IMR-90 (cell line): ENCODE results near the gene GTF3C1. TPM values are rescaled to one million over a fixed set of nuclear protein-coding genes. Genes with fewer than 3 reads are reported as not detected.

ENCODE experiments used
- ATAC-seq: fragments of 200-7000 bp; cut with Tn5 transposase; 2 replicates; pipeline ENCODE4 v1.9.1; 2020; ENCODE audit warnings: low read depth, mild to moderate bottlenecking, moderate library complexity
- BruUV-seq: library from RNA; stranded (reverse); fragments of 400-500 nt; replicated peaks from 2 replicates; lab custom pipeline; 2021; lab: Mats Ljungman, UMichigan
- CTCF ChIA-PET: fragments of 300-600 bp; formaldehyde crosslinking; extraction: SDS; loops from one replicate; lab custom pipeline; 2021; ENCODE audit warnings: antibody characterized with exemption; lab: Yijun Ruan, JAX
- POLR2A ChIA-PET: fragments of 300-600 bp; sonication (Branson Sonifier 250); formaldehyde crosslinking; loops from one replicate; lab custom pipeline; 2022; ENCODE audit warnings: antibody characterized with exemption; ENCODE audit not compliant: unreplicated experiment; lab: Charles Lee
- DNase-seq: peaks from one replicate; pipeline ENCODE4 v3.0.0; 2013
- H2AFZ ChIP-seq: replicated peaks from 2 replicates; pipeline ENCODE3; 2013; ENCODE audit warnings: low read length, mild to moderate bottlenecking; ENCODE audit not compliant: poor library complexity
- H2AK5ac ChIP-seq: 2 replicates; pipeline ENCODE4 v1.6.1; 2013; ENCODE audit warnings: low read depth, low read length, inconsistent platforms
- H2AK9ac ChIP-seq: replicated peaks from 2 replicates; pipeline ENCODE3; 2013; ENCODE audit warnings: mild to moderate bottlenecking, low read depth, low read length, moderate library complexity; ENCODE audit not compliant: poor library complexity
- H2BK120ac ChIP-seq: 2 replicates; pipeline ENCODE4 v1.6.1; 2013; ENCODE audit warnings: low read depth, low read length, inconsistent platforms
- H2BK15ac ChIP-seq: 3 replicates; pipeline ENCODE4 v1.6.1; 2013; ENCODE audit warnings: low read depth, low read length, inconsistent platforms
- H2BK20ac ChIP-seq: 2 replicates; pipeline ENCODE4 v1.6.1; 2013; ENCODE audit warnings: low read depth, mild to moderate bottlenecking, inconsistent platforms, low read length, moderate library complexity
- H2BK5ac ChIP-seq: 2 replicates; pipeline ENCODE4 v1.6.1; 2013; ENCODE audit warnings: mild to moderate bottlenecking, low read depth, low read length, inconsistent platforms; ENCODE audit not compliant: poor library complexity, severe bottlenecking
- H3K14ac ChIP-seq: replicated peaks from 2 replicates; pipeline ENCODE4 v1.6.1; 2013; ENCODE audit warnings: low read depth, low read length, inconsistent platforms
- H3K18ac ChIP-seq: 2 replicates; pipeline ENCODE4 v1.6.1; 2013; ENCODE audit warnings: low read depth, low read length, control low read depth
- H3K23ac ChIP-seq: 2 replicates; pipeline ENCODE4 v1.6.1; 2013; ENCODE audit warnings: low read depth, low read length, inconsistent platforms
- H3K27ac ChIP-seq: 2 replicates; pipeline ENCODE4 v1.5.1; 2013; ENCODE audit warnings: mild to moderate bottlenecking, control low read depth, low read length; ENCODE audit not compliant: insufficient read depth
- H3K27me3 ChIP-seq: 2 replicates; pipeline ENCODE4 v1.6.1; 2013; ENCODE audit warnings: low read length; ENCODE audit not compliant: control insufficient read depth, insufficient read depth
- H3K36me3 ChIP-seq: 2 replicates; pipeline ENCODE4 v1.6.1; 2013; ENCODE audit warnings: low read length, mixed read lengths; ENCODE audit not compliant: control insufficient read depth, insufficient read depth
- H3K4ac ChIP-seq: 2 replicates; pipeline ENCODE4 v1.6.1; 2013; ENCODE audit warnings: low read depth, low read length, inconsistent platforms
- H3K4me1 ChIP-seq: 2 replicates; pipeline ENCODE4 v1.6.1; 2013; ENCODE audit warnings: low read length, mixed read lengths; ENCODE audit not compliant: control insufficient read depth, insufficient read depth
- H3K4me2 ChIP-seq: 2 replicates; pipeline ENCODE4 v1.6.1; 2013; ENCODE audit warnings: low read depth, mild to moderate bottlenecking, control low read depth, low read length, moderate library complexity
- H3K4me3 ChIP-seq: 2 replicates; pipeline ENCODE4 v1.5.1; 2013; ENCODE audit warnings: low read depth, mild to moderate bottlenecking, control low read depth, low read length, moderate library complexity; ENCODE audit not compliant: insufficient read depth
- H3K56ac ChIP-seq: 2 replicates; pipeline ENCODE4 v1.6.1; 2013; ENCODE audit warnings: low read length, inconsistent platforms; ENCODE audit not compliant: insufficient read depth; ENCODE audit errors: extremely low read depth
- H3K79me1 ChIP-seq, 2 experiments: 2 replicates each; pipeline ENCODE4 v1.6.1; 2013; ENCODE audit warnings: low read length in 2 of 2, inconsistent platforms in 1 of 2, low read depth in 1 of 2
- H3K9ac ChIP-seq: 2 replicates; pipeline ENCODE4 v1.6.1; 2013; ENCODE audit warnings: low read depth, low read length, control low read depth
- H3K9me1 ChIP-seq: 2 replicates; pipeline ENCODE4 v1.6.1; 2013; ENCODE audit warnings: low read length, inconsistent platforms; ENCODE audit not compliant: insufficient read depth
- H3K9me3 ChIP-seq: 2 replicates; pipeline ENCODE4 v1.6.1; 2013; ENCODE audit warnings: low read length; ENCODE audit not compliant: control insufficient read depth, insufficient read depth
- H4K20me1 ChIP-seq: 2 replicates; pipeline ENCODE4 v1.6.1; 2013; ENCODE audit warnings: low read length, inconsistent platforms; ENCODE audit not compliant: insufficient read depth
- H4K5ac ChIP-seq: 2 replicates; pipeline ENCODE4 v1.6.1; 2013; ENCODE audit warnings: mild to moderate bottlenecking, low read depth, low read length, control low read depth
- H4K8ac ChIP-seq, 2 experiments: 2 replicates each; pipeline ENCODE4 v1.6.1; 2013; ENCODE audit warnings: low read depth in 2 of 2, low read length in 2 of 2, control low read depth in 1 of 2, inconsistent platforms in 1 of 2
- H4K91ac ChIP-seq: 2 replicates; pipeline ENCODE4 v1.6.1; 2013; ENCODE audit warnings: low read depth, low read length, inconsistent platforms; ENCODE audit not compliant: insufficient read depth
- BHLHE40 ChIP-seq: fragments of 150-350 bp; IDR thresholded peaks from 2 replicates; pipeline ENCODE4 v1.6.1; 2016; ENCODE audit warnings: mild to moderate bottlenecking, low read depth, low read length
- CEBPB ChIP-seq: IDR thresholded peaks from 2 replicates; pipeline ENCODE4 v1.6.1; 2012; ENCODE audit warnings: low read depth, low read length, improper control_type of control experiment
- CHD1 ChIP-seq: IDR thresholded peaks from 2 replicates; pipeline ENCODE4 v1.6.1; 2012; ENCODE audit warnings: low read depth, low read length, improper control_type of control experiment
- FOS ChIP-seq: fragments of 150-350 bp; IDR thresholded peaks from 2 replicates; pipeline ENCODE4 v1.6.1; 2016; ENCODE audit warnings: low read depth, low read length
- MAFK ChIP-seq: IDR thresholded peaks from 2 replicates; pipeline ENCODE4 v1.6.1; 2012; ENCODE audit warnings: low read depth, low read length, improper control_type of control experiment
- MAZ ChIP-seq: IDR thresholded peaks from 2 replicates; pipeline ENCODE4 v1.6.1; 2012; ENCODE audit warnings: low read depth, mild to moderate bottlenecking, low read length, improper control_type of control experiment, moderate library complexity, borderline replicate concordance
- MXI1 ChIP-seq: IDR thresholded peaks from 2 replicates; pipeline ENCODE4 v1.6.1; 2012; ENCODE audit warnings: low read depth, mild to moderate bottlenecking, low read length, moderate library complexity, borderline replicate concordance
- NFE2L2 ChIP-seq: fragments of 150-350 bp; IDR thresholded peaks from 2 replicates; pipeline ENCODE4 v1.6.1; 2016; ENCODE audit warnings: low read depth, mild to moderate bottlenecking, low read length
- POLR2A ChIP-seq: IDR thresholded peaks from 2 replicates; pipeline ENCODE4 v1.6.1; 2012; ENCODE audit warnings: mild to moderate bottlenecking, low read depth, low read length
- RAD21 ChIP-seq: IDR thresholded peaks from 2 replicates; pipeline ENCODE4 v1.6.1; 2012; ENCODE audit warnings: low read length, improper control_type of control experiment
- RCOR1 ChIP-seq: IDR thresholded peaks from 2 replicates; pipeline ENCODE4 v1.6.1; 2012; ENCODE audit warnings: mild to moderate bottlenecking, low read length, improper control_type of control experiment; ENCODE audit not compliant: insufficient replicate concordance
- RFX5 ChIP-seq: IDR thresholded peaks from 2 replicates; pipeline ENCODE4 v1.8.0; 2012; ENCODE audit warnings: low read depth, mild to moderate bottlenecking, low read length, moderate library complexity
- SMC3 ChIP-seq: fragments of 150-350 bp; IDR thresholded peaks from 2 replicates; pipeline ENCODE4 v1.6.1; 2016; ENCODE audit warnings: low read depth, mild to moderate bottlenecking, antibody characterized with exemption, low read length, moderate library complexity
- WGBS, 2 experiments: methylation state at CpG; one replicate each; pipeline versions ENCODE4 v1.1.5 to v1.1.7; 2013; ENCODE audit warnings: missing lambda C conversion rate in 2 of 2; ENCODE audit not compliant: insufficient read length in 1 of 2; ENCODE audit errors: extremely low coverage in 2 of 2; 5-methylcytosine and 5-hydroxymethylcytosine counted together
- dilution Hi-C: fragments of 300-500 bp; cut with HindIII; formaldehyde crosslinking; loops from one replicate; pipeline ENCODE4 v1.14.3; 2018; ENCODE audit warnings: low sequenced_read_pairs; ENCODE audit not compliant: unreplicated experiment
- in situ Hi-C: fragments of 300-500 bp; cut with MboI; formaldehyde crosslinking; loops from 3 replicates; pipeline ENCODE4 v1.14.3; 2019; ENCODE audit warnings: low sequenced_read_pairs, inconsistent platforms, mixed read lengths
- intact Hi-C: fragments of 100-400 bp; cut with micrococcal nuclease; formaldehyde crosslinking; loops from 2 replicates; pipeline ENCODE4 v1.10.0; 2022
- polyA plus RNA-seq, 3 experiments: library from polyadenylated mRNA; depleted of rRNA; stranded (reverse); fragments of >200 nt; gene quantifications; 2 replicates each; pipeline ENCODE4 v1.2.3, GENCODE V29; 2012; ENCODE audit warnings: low replicate concordance in 1 of 3
- total RNA-seq: library from RNA; depleted of rRNA; stranded (reverse); fragments of >200 nt; gene quantifications from 2 replicates; pipeline ENCODE4 v1.2.3, GENCODE V29; 2012
- TF ChIP-seq, protein P1 (sequence below): fragments of 150-350 bp; IDR thresholded peaks from 2 replicates; pipeline ENCODE4 v1.6.1; 2017; ENCODE audit warnings: mild to moderate bottlenecking, antibody characterized with exemption, low read length, low read depth
- TF ChIP-seq, protein P2 (sequence below): fragments of 150-350 bp; IDR thresholded peaks from 2 replicates; pipeline ENCODE4 v1.6.1; 2016; ENCODE audit warnings: low read depth, mild to moderate bottlenecking, low read length, moderate library complexity, borderline replicate concordance
- TF ChIP-seq, protein P3 (sequence below): conservative IDR thresholded peaks from 2 replicates; pipeline ENCODE4 v1.5.1; 2012; ENCODE audit warnings: mild to moderate bottlenecking, low read depth, low read length, improper control_type of control experiment

Gene GTF3C1
- total and polyA plus RNA-seq, 2 of the 4 experiments (the other 2 are of a cell fraction) = 50.8 to 68.1 TPM

DNA sequence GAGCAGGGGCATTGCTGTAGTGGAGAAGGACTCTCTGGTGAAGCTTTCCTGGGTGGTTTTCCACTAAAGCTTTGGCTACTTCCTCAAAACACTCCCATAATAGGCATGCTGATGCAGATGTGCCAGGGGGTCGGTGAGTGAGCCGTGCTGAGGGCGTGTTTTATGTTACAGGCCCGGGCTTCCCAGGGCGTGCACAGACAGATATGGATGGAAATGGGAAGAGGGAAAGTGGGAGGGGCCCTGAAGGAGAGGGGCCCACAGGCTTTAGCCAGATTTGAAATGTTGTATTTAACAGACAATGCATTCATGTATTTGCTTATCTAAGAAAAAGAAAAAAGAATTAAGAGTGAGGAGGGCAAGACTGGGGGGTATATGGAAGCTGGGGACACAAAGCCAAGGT, 91.5 kb downstream of the GTF3C1 start:
- POLR2A ChIA-PET = no interaction called here
- no CpG with 5 or more reads among the region's 5 CpGs for WGBS, 2 experiments
- no peak overlapping the region for H4K8ac ChIP-seq

More for the DNA sequence above, 91.5 kb downstream of the GTF3C1 start:
- Histone ChIP-seq H2BK120ac (no peak overlapping the region), H3K9me1 (no peaks in the 10 kb centered on the region; the same call in 1 of the 2 replicates), H3K56ac (no peak overlapping the region), H3K4ac (no peak overlapping the region), H3K27ac (no peak overlapping the region), H3K4me3 (no peak overlapping the region), H2BK5ac (no peak overlapping the region), H3K36me3 (peaks cover 39% of the 10 kb centered on the region), H3K79me1 (no peaks in the 10 kb centered on the region), H3K9me3 (no peaks in the 10 kb centered on the region), H4K20me1 (no peaks in the 10 kb centered on the region), H4K5ac (no peak overlapping the region), H3K14ac (no peak overlapping the region), H2AK9ac (no peak overlapping the region), H2BK20ac (no peak overlapping the region), H4K91ac (no peak overlapping the region), H3K27me3 (no peaks in the 10 kb centered on the region), H3K18ac (no peak overlapping the region), H2AK5ac (no peak overlapping the region), H3K9ac (no peak overlapping the region), H2AFZ (no peak overlapping the region), H2BK15ac (no peak overlapping the region), H3K4me1 (peaks cover 4% of the 10 kb centered on the region), H3K23ac (no peak overlapping the region), H3K4me2 (no peak overlapping the region)
- in situ Hi-C loops (loop anchor here (10.0 to 25.0 kb wide), 2 partner anchors 303 to 1621 kb away; no protein-coding TSS in a partner anchor), intact Hi-C loops (no loop called here), dilution Hi-C loops (no loop called here)
- CTCF ChIA-PET = no interaction called here
- no TSS peak for BruUV-seq
- no peak for ATAC-seq
- TF ChIP-seq MAFK (no peak), NFE2L2 (no peak), BHLHE40 (no peak), RAD21 (no peak), RCOR1 (no peak), MAZ (no peak), POLR2A (no peak), CEBPB (no peak), CHD1 (no peak), MXI1 (no peak), RFX5 (no peak), SMC3 (no peak), FOS (no peak)
- TF ChIP-seq, protein P1, sequence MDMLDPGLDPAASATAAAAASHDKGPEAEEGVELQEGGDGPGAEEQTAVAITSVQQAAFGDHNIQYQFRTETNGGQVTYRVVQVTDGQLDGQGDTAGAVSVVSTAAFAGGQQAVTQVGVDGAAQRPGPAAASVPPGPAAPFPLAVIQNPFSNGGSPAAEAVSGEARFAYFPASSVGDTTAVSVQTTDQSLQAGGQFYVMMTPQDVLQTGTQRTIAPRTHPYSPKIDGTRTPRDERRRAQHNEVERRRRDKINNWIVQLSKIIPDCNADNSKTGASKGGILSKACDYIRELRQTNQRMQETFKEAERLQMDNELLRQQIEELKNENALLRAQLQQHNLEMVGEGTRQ = no peak
- TF ChIP-seq, protein P2, sequence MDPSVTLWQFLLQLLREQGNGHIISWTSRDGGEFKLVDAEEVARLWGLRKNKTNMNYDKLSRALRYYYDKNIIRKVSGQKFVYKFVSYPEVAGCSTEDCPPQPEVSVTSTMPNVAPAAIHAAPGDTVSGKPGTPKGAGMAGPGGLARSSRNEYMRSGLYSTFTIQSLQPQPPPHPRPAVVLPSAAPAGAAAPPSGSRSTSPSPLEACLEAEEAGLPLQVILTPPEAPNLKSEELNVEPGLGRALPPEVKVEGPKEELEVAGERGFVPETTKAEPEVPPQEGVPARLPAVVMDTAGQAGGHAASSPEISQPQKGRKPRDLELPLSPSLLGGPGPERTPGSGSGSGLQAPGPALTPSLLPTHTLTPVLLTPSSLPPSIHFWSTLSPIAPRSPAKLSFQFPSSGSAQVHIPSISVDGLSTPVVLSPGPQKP = no peak
- TF ChIP-seq, protein P3, sequence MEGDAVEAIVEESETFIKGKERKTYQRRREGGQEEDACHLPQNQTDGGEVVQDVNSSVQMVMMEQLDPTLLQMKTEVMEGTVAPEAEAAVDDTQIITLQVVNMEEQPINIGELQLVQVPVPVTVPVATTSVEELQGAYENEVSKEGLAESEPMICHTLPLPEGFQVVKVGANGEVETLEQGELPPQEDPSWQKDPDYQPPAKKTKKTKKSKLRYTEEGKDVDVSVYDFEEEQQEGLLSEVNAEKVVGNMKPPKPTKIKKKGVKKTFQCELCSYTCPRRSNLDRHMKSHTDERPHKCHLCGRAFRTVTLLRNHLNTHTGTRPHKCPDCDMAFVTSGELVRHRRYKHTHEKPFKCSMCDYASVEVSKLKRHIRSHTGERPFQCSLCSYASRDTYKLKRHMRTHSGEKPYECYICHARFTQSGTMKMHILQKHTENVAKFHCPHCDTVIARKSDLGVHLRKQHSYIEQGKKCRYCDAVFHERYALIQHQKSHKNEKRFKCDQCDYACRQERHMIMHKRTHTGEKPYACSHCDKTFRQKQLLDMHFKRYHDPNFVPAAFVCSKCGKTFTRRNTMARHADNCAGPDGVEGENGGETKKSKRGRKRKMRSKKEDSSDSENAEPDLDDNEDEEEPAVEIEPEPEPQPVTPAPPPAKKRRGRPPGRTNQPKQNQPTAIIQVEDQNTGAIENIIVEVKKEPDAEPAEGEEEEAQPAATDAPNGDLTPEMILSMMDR = no peak
- DNase-seq = no peak
